ENCODE measurements around the gene SLC35G3.
"Not testable (repeated sequence)": the region's sequence is repeated elsewhere in the genome, so short reads cannot be mapped to it uniquely, and the experiment has no call there.

Gene SLC35G3

DNA sequence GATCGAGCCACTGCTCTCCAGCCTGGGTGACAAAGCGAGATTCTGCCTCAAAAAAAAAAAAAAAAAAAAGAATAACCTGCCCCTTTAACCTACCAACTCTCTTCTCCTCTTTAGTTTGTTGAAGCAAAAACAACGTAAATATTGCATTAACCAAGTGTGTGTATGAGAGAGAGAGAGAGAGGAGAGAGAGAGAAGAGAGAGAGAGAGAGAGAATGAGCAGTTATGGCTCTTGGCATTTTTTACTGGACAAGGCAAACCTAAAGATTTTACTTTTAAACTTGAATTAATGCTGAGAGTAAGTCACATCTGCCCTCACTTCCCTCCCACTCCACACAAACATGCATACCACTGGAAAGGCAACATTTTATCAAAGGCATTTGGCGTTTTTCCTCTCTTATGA, 45.6 kb upstream of the SLC35G3 start:
- in situ Hi-C loops (cut with HindIII; ENCODE audit: low pct_ligation_motif_present, low sequenced_read_pairs), result no loop called here
- H3K27me3 ChIP-seq (replicated peaks), result no peaks in the 10 kb centered on the region
- no peak for TF ChIP-seq CTCF (IDR thresholded peaks at IDR 0.05; ENCODE audit: low read depth, low read length, missing control alignments)
- no peak overlapping the region for H3K27ac ChIP-seq
- H3K4me3 ChIP-seq (ENCODE audit: low read depth, low read length), result no peak overlapping the region
- no peaks in the 10 kb centered on the region for H3K36me3 ChIP-seq (replicated peaks)
- no peak for DNase-seq

DNA sequence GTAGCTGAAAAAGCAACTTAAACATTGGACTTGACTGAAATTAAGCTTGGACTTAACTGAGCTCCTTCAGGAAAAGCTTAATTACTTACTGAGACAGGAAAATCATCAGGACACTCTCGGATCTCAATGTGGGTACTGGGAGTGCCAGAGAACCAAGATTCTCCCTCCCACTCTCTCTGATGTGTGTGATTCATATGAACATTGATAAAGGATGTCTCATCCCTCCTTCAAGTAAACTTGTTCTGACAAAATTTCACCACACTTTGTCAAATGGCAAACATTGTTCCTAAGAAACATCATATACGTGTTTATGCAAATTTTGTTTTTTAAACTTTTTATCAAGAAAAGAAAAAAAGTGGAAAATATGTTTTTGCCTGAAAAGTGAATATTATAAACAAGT, 44.6 kb upstream of the SLC35G3 start:
- Histone ChIP-seq H3K27me3 (replicated peaks) (no peaks in the 10 kb centered on the region), H3K36me3 (replicated peaks) (no peaks in the 10 kb centered on the region), H3K27ac (no peak overlapping the region), H3K4me3 (ENCODE audit: low read depth, low read length) (no peak overlapping the region)
- in situ Hi-C loops (cut with HindIII; ENCODE audit: low pct_ligation_motif_present, low sequenced_read_pairs), result no loop called here
- no peak for TF ChIP-seq CTCF (IDR thresholded peaks at IDR 0.05; ENCODE audit: low read depth, low read length, missing control alignments)
- peak; percentile 43 for DNase-seq

DNA sequence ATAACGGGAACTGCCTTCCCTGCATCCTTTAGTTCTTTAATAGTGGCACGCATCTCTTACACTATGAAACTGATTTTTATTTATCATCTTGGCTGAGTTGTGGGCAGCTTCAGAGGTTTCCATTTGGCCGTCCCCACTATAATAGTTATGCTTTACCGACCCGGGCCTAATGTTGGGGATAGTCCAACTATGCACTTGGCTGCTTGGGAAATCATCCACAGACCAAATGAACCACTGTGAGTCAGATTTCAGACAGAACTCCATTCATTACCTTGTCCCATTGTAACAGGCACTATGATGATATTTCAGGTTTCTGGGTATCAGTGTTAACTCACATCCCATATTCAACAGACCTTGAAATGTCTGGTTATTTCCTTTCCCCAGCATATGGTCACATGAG, 42.6 kb upstream of the SLC35G3 start:
- no peak overlapping the region for H3K4me3 ChIP-seq (ENCODE audit: low read depth, low read length)
- no peaks in the 10 kb centered on the region for H3K27me3 ChIP-seq (replicated peaks)
- no peak for TF ChIP-seq CTCF (IDR thresholded peaks at IDR 0.05; ENCODE audit: low read depth, low read length, missing control alignments)
- no peak for DNase-seq
- in situ Hi-C loops (cut with HindIII; ENCODE audit: low pct_ligation_motif_present, low sequenced_read_pairs), result no loop called here
- H3K36me3 ChIP-seq (replicated peaks), result no peaks in the 10 kb centered on the region
- no peak overlapping the region for H3K27ac ChIP-seq

- no peak overlapping the region for H3K27ac ChIP-seq
- TF ChIP-seq CTCF (IDR thresholded peaks at IDR 0.05; ENCODE audit: low read depth, low read length, missing control alignments), result no peak
Measured at GRCh38 chr17:35235917-35236316, 41.7 kb upstream of the SLC35G3 start.

GRCh38 chr17:35235289-35235688, 41.1 kb upstream of the SLC35G3 start:
- H3K36me3 ChIP-seq (replicated peaks), result no peaks in the 10 kb centered on the region
- no peak for TF ChIP-seq CTCF (IDR thresholded peaks at IDR 0.05; ENCODE audit: low read depth, low read length, missing control alignments)
- H3K27me3 ChIP-seq (replicated peaks), result no peaks in the 10 kb centered on the region
- H3K4me3 ChIP-seq (ENCODE audit: low read depth, low read length), result no peak overlapping the region
- in situ Hi-C loops (cut with HindIII; ENCODE audit: low pct_ligation_motif_present, low sequenced_read_pairs), result no loop called here
- DNase-seq, result no peak
- no peak overlapping the region for H3K27ac ChIP-seq

More at GRCh38 chr17:35235917-35236316, 41.7 kb upstream of the SLC35G3 start:
- in situ Hi-C loops (cut with HindIII; ENCODE audit: low pct_ligation_motif_present, low sequenced_read_pairs), result no loop called here
- Histone ChIP-seq H3K4me3 (ENCODE audit: low read depth, low read length) (no peak overlapping the region), H3K27me3 (replicated peaks) (no peaks in the 10 kb centered on the region), H3K36me3 (replicated peaks) (no peaks in the 10 kb centered on the region)
- no peak for DNase-seq

GRCh38 chr17:35234315-35234714, 40.1 kb upstream of the SLC35G3 start:
- H3K27me3 ChIP-seq (replicated peaks); H3K36me3 ChIP-seq (replicated peaks); H3K27ac ChIP-seq; H3K4me3 ChIP-seq (ENCODE audit: low read depth, low read length); DNase-seq; in situ Hi-C loops (cut with HindIII; ENCODE audit: low pct_ligation_motif_present, low sequenced_read_pairs): not testable (repeated sequence)
